ENCODE results near the gene PSME3. TPM values are rescaled to one million over a fixed set of nuclear protein-coding genes. Genes with fewer than 3 reads are reported as not detected.
A peak's percentile ranks its signal among the peaks of the same experiment; 100 is the strongest.

The PSME3 gene
- total and polyA plus RNA-seq, 3 experiments from 2014 or later, result 136 to 244 (median 243) TPM

GRCh38 chr17:42889809-42890208, 56.6 kb downstream of the PSME3 start:
- Mint-ChIP-seq H3K27me3 (peaks cover 5 to 18% of the 10 kb centered on the region in 2 donors), H3K27ac (no peak overlapping the region), H3K4me3 (no peak overlapping the region), H3K4me1 (no peaks in the 10 kb centered on the region), H3K9me3 (no peaks in the 10 kb centered on the region), H3K36me3 (no peaks in the 10 kb centered on the region)
- ChIA-PET POLR2A (no interaction called here), CTCF (no interaction called here)
- no peaks in the 10 kb centered on the region for H3K9me3 ChIP-seq (ENCODE audit: low read length)
- no peaks in the 10 kb centered on the region for H3K4me1 ChIP-seq (ENCODE audit: insufficient read depth, low read length)
- H3K4me3 ChIP-seq (ENCODE audit: low read length), result no peak overlapping the region
- H3K36me3 ChIP-seq (ENCODE audit: insufficient read depth, low read length), result no peaks in the 10 kb centered on the region
- H3K27me3 ChIP-seq (ENCODE audit: insufficient read depth, low read length, poor library complexity, severe bottlenecking), result no peaks in the 10 kb centered on the region
- no peak for DNase-seq
- no peak overlapping the region for H3K27ac ChIP-seq (ENCODE audit: low read depth, low read length)

GRCh38 chr17:42891539-42892152, 58.4 kb downstream of the PSME3 start:
- POLR2A ChIA-PET, result no interaction called here
- DNase-seq, result no peak
- H3K9me3 Mint-ChIP-seq, result no peaks in the 10 kb centered on the region
- Histone ChIP-seq H3K36me3 (ENCODE audit: insufficient read depth, low read length) (no peaks in the 10 kb centered on the region), H3K9me3 (ENCODE audit: low read length) (no peaks in the 10 kb centered on the region), H3K4me3 (ENCODE audit: low read length) (no peak overlapping the region), H3K27ac (ENCODE audit: low read depth, low read length) (no peak overlapping the region), H3K27me3 (ENCODE audit: insufficient read depth, low read length, poor library complexity, severe bottlenecking) (no peaks in the 10 kb centered on the region), H3K4me1 (ENCODE audit: insufficient read depth, low read length) (no peaks in the 10 kb centered on the region)
- no peak overlapping the region for H3K4me3 Mint-ChIP-seq
- no peaks in the 10 kb centered on the region for H3K4me1 Mint-ChIP-seq
- no peaks in the 10 kb centered on the region for H3K36me3 Mint-ChIP-seq
- CTCF ChIA-PET, result no interaction called here
- H3K27ac Mint-ChIP-seq, result peak overlapping the region in 5 of 8 donors; percentile 3 to 64 (median 42)
- H3K27me3 Mint-ChIP-seq, result peaks cover 9 to 21% of the 10 kb centered on the region in 2 donors

GRCh38 chr17:42893359-42893758, 60.2 kb downstream of the PSME3 start:
- Histone ChIP-seq H3K4me3 (ENCODE audit: low read length) (no peak overlapping the region), H3K27me3 (ENCODE audit: insufficient read depth, low read length, poor library complexity, severe bottlenecking) (peaks cover 1% of the 10 kb centered on the region), H3K27ac (ENCODE audit: low read depth, low read length) (no peak overlapping the region), H3K4me1 (ENCODE audit: insufficient read depth, low read length) (no peaks in the 10 kb centered on the region), H3K9me3 (ENCODE audit: low read length) (no peaks in the 10 kb centered on the region), H3K36me3 (ENCODE audit: insufficient read depth, low read length) (no peaks in the 10 kb centered on the region)
- POLR2A ChIA-PET, result no interaction called here
- H3K4me3 Mint-ChIP-seq, result no peak overlapping the region
- H3K36me3 Mint-ChIP-seq, result no peaks in the 10 kb centered on the region
- DNase-seq, result no peak
- no peaks in the 10 kb centered on the region for H3K9me3 Mint-ChIP-seq
- no peaks in the 10 kb centered on the region for H3K4me1 Mint-ChIP-seq
- no peak overlapping the region for H3K27ac Mint-ChIP-seq
- CTCF ChIA-PET, result no interaction called here
- peaks cover 13 to 28% of the 10 kb centered on the region in 2 donors for H3K27me3 Mint-ChIP-seq

Other genes starting within 250 kb of the PSME3 start
- 10 to 100 TPM; 39.7 to 40.3 TPM for gene RETREG3, start 224.0 kb upstream of the PSME3 start, total RNA-seq
- gene RETREG3, start 224.0 kb upstream of the PSME3 start, polyA plus RNA-seq, result 109 TPM
- 100 to 1,000 TPM; 112 to 119 TPM for gene TUBG1, start 223.7 kb upstream of the PSME3 start, total RNA-seq
- gene TUBG1, start 223.7 kb upstream of the PSME3 start, polyA plus RNA-seq, result 11.1 TPM
- 10 to 100 TPM; 10.6 to 11.6 TPM for gene TUBG2, start 174.1 kb upstream of the PSME3 start, total RNA-seq
- 3.4 TPM for gene TUBG2, start 174.1 kb upstream of the PSME3 start, polyA plus RNA-seq
- gene PLEKHH3, start 156.4 kb upstream of the PSME3 start, total RNA-seq, result under 1 TPM; 0.38 to 0.70 TPM
- gene PLEKHH3, start 156.4 kb upstream of the PSME3 start, polyA plus RNA-seq, result not detected
- gene CCR10, start 151.6 kb upstream of the PSME3 start, total RNA-seq, result under 1 TPM; 0.18 to 0.20 TPM
- 1.9 TPM for gene CCR10, start 151.6 kb upstream of the PSME3 start, polyA plus RNA-seq
- 1 to 10 TPM; 1.2 to 1.7 TPM for gene CNTNAP1, start 150.9 kb upstream of the PSME3 start, total RNA-seq
- gene CNTNAP1, start 150.9 kb upstream of the PSME3 start, polyA plus RNA-seq, result 1.1 TPM
- 10 to 100 TPM; 40.8 to 42.6 TPM for gene EZH1, start 88.4 kb upstream of the PSME3 start, total RNA-seq
- gene EZH1, start 88.4 kb upstream of the PSME3 start, polyA plus RNA-seq, result 37.2 TPM
- not detected for gene RAMP2, start 72.2 kb upstream of the PSME3 start, total RNA-seq
- gene RAMP2, start 72.2 kb upstream of the PSME3 start, polyA plus RNA-seq, result not detected
- gene VPS25, start 59.9 kb upstream of the PSME3 start, total RNA-seq, result 100 to 1,000 TPM; 101 to 108 TPM
- gene VPS25, start 59.9 kb upstream of the PSME3 start, polyA plus RNA-seq, result 63.8 TPM
- under 1 TPM; 0.18 to 0.55 TPM for gene WNK4, start 52.8 kb upstream of the PSME3 start, total RNA-seq
- not detected for gene WNK4, start 52.8 kb upstream of the PSME3 start, polyA plus RNA-seq
- 10 to 100 TPM; 55.5 to 60.8 TPM for gene COA3, start 34.7 kb upstream of the PSME3 start, total RNA-seq
- gene COA3, start 34.7 kb upstream of the PSME3 start, polyA plus RNA-seq, result 132 TPM
- not detected for gene CNTD1, start 34.5 kb upstream of the PSME3 start, total RNA-seq
- 0.15 TPM for gene CNTD1, start 34.5 kb upstream of the PSME3 start, polyA plus RNA-seq
- 10 to 100 TPM; 89.2 to 90.6 TPM for gene BECN1, start 9.1 kb upstream of the PSME3 start, total RNA-seq
- gene BECN1, start 9.1 kb upstream of the PSME3 start, polyA plus RNA-seq, result 147 TPM
- 1 to 10 TPM; 2.4 to 2.7 TPM for gene AOC2, start 11.2 kb downstream of the PSME3 start, total RNA-seq
- gene AOC2, start 11.2 kb downstream of the PSME3 start, polyA plus RNA-seq, result 0.09 TPM
- gene AOC3, start 17.8 kb downstream of the PSME3 start, total RNA-seq, result 1 to 10 TPM; 1.0 to 1.3 TPM
- not detected for gene AOC3, start 17.8 kb downstream of the PSME3 start, polyA plus RNA-seq
- gene G6PC1, start 67.4 kb downstream of the PSME3 start, total RNA-seq, result not detected
- gene G6PC1, start 67.4 kb downstream of the PSME3 start, polyA plus RNA-seq, result not detected
- 100 to 1,000 TPM in 1 of 2 experiments, 10 to 100 TPM in 1; 99.1 to 102 TPM for gene AARSD1, start 131.1 kb downstream of the PSME3 start, total RNA-seq
- 39.4 TPM for gene AARSD1, start 131.1 kb downstream of the PSME3 start, polyA plus RNA-seq
- under 1 TPM; 0.37 to 0.55 TPM for gene PTGES3L, start 146.7 kb downstream of the PSME3 start, total RNA-seq
- gene PTGES3L, start 146.7 kb downstream of the PSME3 start, polyA plus RNA-seq, result not detected
- gene RUNDC1, start 147.2 kb downstream of the PSME3 start, total RNA-seq, result 10 to 100 TPM; 12.8 to 13.1 TPM
- gene RUNDC1, start 147.2 kb downstream of the PSME3 start, polyA plus RNA-seq, result 22.4 TPM
- gene RPL27, start 165.0 kb downstream of the PSME3 start, total RNA-seq, result 1,000 to 10,000 TPM; 1,412 to 1,428 TPM
- gene RPL27, start 165.0 kb downstream of the PSME3 start, polyA plus RNA-seq, result 1,922 TPM
- gene IFI35, start 173.4 kb downstream of the PSME3 start, total RNA-seq, result 10 to 100 TPM; 23.2 to 24.0 TPM
- gene IFI35, start 173.4 kb downstream of the PSME3 start, polyA plus RNA-seq, result 73.2 TPM
- gene VAT1, start 189.0 kb downstream of the PSME3 start, total RNA-seq, result 10 to 100 TPM; 31.1 to 35.9 TPM
- 42.2 TPM for gene VAT1, start 189.0 kb downstream of the PSME3 start, polyA plus RNA-seq
- gene RND2, start 191.8 kb downstream of the PSME3 start, total RNA-seq, result under 1 TPM; 0.04 to 0.22 TPM
- not detected for gene RND2, start 191.8 kb downstream of the PSME3 start, polyA plus RNA-seq

Measured in CD8-positive, alpha-beta memory T cell (primary cell).